Kidney epithelial cell (primary cell): ENCODE results near the gene XIST. TPM values are rescaled to one million over a fixed set of nuclear protein-coding genes. Genes with fewer than 3 reads are reported as not detected.

Experiments
- DNase-seq: peaks from one replicate; pipeline ENCODE4 v3.0.0-alpha.2; 2010; ENCODE audit warnings: low read depth
- H3K27me3 ChIP-seq: 2 replicates; pipeline ENCODE4 v1.6.0; 2011; ENCODE audit warnings: low read length; ENCODE audit not compliant: control insufficient read depth, insufficient read depth
- H3K36me3 ChIP-seq: 2 replicates; pipeline ENCODE4 v1.5.1; 2011; ENCODE audit warnings: low read length; ENCODE audit not compliant: control insufficient read depth, insufficient read depth
- H3K4me3 ChIP-seq: 2 replicates; pipeline ENCODE4 v1.5.1; 2011; ENCODE audit warnings: low read depth, mild to moderate bottlenecking, control low read depth, low read length
- total RNA-seq: library from RNA; depleted of rRNA; stranded (reverse); fragments of >200 nt; gene quantifications from 2 replicates; pipeline ENCODE4 v1.2.3, GENCODE V29; 2015
- TF ChIP-seq, protein P1 (sequence below): IDR thresholded peaks from 2 replicates; pipeline ENCODE4 v1.5.1; 2011; ENCODE audit warnings: mild to moderate bottlenecking, moderate library complexity, low read length, control low read depth, inconsistent platforms; ENCODE audit not compliant: insufficient read depth, poor library complexity, severe bottlenecking

XIST gene
- total RNA-seq, 1 donor from 2014 or later, result not detected

DNA sequence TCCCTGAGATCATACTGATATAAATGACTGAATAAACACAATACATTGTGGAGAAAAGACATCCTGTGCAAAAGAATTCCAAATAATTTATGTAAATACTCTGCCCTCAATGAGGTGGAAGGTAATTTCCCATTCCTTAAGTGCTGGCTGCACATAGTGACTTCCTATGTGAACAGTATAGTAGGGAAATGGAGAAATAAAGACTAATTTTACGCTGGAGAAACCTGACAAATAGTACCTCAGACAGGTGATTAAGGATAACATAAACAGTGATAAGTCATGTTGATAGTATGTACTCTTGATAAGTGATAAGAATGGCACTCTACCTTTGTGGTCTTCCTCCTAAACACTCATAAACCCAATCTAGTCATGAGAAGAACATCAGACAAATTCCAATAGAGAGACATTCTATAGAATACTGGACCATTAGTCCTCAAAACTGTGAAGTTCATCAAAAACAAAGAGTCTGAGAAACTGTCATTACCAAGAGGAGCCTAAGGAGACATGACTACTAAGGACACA lies 15.5 kb downstream of the XIST start:
- Histone ChIP-seq H3K27me3 (no peaks in the 10 kb centered on the region), H3K36me3 (no peaks in the 10 kb centered on the region), H3K4me3 (no peak overlapping the region)
- DNase-seq, result no peak
- TF ChIP-seq, protein P1, sequence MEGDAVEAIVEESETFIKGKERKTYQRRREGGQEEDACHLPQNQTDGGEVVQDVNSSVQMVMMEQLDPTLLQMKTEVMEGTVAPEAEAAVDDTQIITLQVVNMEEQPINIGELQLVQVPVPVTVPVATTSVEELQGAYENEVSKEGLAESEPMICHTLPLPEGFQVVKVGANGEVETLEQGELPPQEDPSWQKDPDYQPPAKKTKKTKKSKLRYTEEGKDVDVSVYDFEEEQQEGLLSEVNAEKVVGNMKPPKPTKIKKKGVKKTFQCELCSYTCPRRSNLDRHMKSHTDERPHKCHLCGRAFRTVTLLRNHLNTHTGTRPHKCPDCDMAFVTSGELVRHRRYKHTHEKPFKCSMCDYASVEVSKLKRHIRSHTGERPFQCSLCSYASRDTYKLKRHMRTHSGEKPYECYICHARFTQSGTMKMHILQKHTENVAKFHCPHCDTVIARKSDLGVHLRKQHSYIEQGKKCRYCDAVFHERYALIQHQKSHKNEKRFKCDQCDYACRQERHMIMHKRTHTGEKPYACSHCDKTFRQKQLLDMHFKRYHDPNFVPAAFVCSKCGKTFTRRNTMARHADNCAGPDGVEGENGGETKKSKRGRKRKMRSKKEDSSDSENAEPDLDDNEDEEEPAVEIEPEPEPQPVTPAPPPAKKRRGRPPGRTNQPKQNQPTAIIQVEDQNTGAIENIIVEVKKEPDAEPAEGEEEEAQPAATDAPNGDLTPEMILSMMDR, result no peak

DNA sequence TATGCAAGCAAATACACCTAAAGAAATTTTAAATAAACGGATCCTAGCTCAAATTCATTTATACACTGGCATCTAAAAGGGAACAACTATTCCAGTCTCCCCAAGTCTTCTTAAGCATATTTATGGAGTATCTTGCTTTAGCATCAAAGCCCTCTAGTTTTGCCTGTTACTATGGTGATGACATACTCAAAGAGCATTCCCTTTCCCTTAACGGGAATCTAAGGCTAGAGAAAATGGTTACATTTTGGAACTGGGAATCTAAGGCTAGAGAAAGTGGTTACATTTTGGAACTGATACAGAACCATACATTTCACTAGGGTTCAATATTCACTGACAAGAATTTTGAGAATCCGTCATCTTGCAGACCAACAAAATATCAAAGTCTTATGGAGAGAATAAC lies 18.3 kb downstream of the XIST start:
- H3K36me3 ChIP-seq, result no peaks in the 10 kb centered on the region
- no peak overlapping the region for H3K4me3 ChIP-seq
- TF ChIP-seq, protein P1, result no peak
- no peaks in the 10 kb centered on the region for H3K27me3 ChIP-seq
- DNase-seq, result no peak

DNA sequence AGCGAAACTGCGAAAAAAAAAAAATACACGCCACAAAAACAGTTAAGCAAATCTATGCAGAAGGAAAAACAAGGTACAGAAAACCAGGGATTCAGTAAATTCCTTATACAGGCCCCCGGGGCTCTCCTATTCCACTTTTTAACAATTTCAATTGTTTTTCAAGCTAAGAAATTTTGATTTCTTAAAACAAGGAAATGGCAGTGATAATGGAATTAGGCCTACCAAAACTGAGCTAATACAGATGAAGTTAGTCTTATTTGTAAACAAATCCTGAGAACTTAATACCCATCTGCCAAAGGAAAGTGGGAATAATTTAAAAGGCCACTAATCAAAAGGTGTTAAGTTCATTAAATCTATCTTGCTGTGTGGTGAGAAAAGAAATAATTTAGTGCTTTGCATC lies 20.2 kb downstream of the XIST start:
- no peak for DNase-seq
- TF ChIP-seq, protein P1, result no peak
- Histone ChIP-seq H3K4me3 (no peak overlapping the region), H3K36me3 (no peaks in the 10 kb centered on the region), H3K27me3 (no peaks in the 10 kb centered on the region)

DNA sequence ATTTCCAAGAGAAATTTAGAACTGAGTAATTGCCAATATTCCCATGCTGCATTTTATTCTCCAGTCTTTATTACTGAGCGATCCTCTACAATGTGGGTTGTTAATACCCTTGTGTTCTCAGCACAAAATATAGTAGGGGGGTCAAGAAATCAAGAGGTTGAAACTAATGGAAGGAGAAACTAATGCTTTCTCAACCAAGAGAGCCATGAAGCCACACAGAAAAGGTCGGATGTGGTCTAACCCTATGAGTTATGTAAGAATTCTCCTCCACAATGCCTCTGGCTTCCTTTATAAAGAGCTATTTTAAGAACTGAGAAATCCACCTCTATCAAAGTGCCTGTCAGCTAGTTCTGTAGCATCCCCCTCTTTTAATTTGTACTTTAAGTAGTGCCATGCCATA lies 21.0 kb downstream of the XIST start:
- no peaks in the 10 kb centered on the region for H3K36me3 ChIP-seq
- TF ChIP-seq, protein P1, result no peak
- H3K27me3 ChIP-seq, result no peaks in the 10 kb centered on the region
- H3K4me3 ChIP-seq, result no peak overlapping the region
- no peak for DNase-seq

DNA sequence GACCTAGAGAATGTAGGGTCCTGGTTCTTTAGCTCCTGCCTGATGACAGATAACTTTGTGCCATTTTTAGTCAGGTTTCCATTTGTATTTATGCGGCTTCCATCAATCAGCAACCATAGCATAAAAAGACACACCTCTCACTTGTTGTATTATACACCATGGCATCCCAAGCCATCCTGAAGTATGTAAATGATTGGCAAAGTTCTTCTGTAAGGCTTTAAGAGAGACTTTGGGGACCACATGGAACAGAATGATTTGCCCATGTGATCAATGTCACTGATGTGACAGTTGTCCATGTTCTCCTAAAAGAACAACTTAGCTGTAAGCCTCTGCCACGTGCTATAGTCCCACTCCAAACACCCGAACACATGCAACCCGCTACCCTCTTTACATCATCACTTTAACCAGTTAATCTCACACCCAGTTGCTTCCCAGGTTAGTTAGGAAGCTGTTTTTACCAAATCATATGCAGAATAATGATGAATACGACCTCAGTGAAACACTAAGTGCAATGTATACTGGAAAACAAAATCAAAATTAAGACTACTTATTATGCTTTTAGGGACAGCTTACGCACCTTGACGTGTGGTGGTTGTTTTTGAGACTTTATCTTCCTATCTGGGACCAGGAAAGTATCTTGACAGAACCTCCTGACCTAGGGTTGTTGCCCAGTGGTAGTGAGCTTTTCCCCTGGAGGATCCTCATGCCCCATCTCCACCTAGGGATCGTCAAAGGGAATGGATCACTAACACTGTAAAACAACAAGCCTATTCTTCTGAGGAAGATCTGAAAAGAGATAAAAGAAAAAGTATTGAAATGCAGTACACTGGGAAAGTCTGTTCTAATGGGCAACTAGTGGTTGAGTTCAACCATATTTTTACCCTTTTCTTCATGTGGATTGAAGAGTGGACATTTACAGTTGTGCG lies 21.8 kb downstream of the XIST start:
- TF ChIP-seq, protein P1, result no peak
- Histone ChIP-seq H3K4me3 (no peak overlapping the region), H3K36me3 (peaks cover 1% of the 10 kb centered on the region), H3K27me3 (no peaks in the 10 kb centered on the region)
- DNase-seq, result no peak

DNA sequence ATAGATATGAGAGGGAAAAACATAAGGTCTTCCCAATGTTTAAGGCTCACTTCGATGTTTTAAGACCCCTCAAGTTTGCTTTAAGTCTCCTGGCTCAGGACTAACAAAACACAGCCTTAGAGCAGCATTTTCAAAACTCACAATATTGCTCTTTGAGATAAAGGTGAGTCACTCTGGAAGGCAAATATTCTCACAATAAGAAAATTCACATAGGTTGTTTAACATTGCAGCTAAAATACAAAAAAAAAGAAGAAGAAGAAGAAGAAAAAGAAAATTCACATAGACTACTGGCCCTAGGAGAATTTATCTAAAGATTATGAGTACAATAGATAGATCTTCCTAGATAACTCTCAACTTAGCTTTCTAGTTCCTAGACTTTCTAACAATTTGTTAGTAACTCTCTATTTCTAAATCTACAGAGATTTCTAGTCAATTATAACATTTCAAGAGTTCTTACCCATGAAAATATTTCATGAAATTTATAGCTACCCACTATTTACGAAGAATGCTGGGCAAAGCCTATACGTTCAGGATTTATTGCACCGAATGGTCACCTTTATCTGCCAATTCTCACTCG lies 22.5 kb downstream of the XIST start:
- no peak overlapping the region for H3K4me3 ChIP-seq

More for the DNA sequence above, 22.5 kb downstream of the XIST start:
- Histone ChIP-seq H3K27me3 (no peaks in the 10 kb centered on the region), H3K36me3 (peaks cover 1% of the 10 kb centered on the region)
- TF ChIP-seq, protein P1, result no peak
- DNase-seq, result no peak
